ENCODE measurements around the gene TBC1D22A.

DNA sequence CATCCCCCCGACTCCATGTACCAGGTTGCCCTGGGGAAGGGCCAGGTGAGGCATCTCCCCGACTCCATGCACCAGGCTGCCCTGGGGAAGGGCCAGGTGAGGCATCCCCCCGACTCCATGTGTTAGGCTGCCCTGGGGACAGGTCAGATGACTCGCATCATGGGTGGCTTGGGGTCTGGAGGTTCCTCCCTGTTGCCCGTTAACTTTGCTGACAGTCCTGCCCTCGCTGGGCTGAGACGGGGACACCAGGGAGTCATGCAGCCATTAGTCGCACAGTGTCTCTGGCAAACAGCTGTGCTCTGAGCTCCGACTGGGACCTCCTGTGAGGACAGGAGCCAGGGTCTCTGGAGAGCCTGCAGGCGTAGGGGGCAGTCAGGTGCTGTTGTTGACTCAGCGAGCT, 336.1 kb downstream of the TBC1D22A start:
- TF ChIP-seq, protein P1, sequence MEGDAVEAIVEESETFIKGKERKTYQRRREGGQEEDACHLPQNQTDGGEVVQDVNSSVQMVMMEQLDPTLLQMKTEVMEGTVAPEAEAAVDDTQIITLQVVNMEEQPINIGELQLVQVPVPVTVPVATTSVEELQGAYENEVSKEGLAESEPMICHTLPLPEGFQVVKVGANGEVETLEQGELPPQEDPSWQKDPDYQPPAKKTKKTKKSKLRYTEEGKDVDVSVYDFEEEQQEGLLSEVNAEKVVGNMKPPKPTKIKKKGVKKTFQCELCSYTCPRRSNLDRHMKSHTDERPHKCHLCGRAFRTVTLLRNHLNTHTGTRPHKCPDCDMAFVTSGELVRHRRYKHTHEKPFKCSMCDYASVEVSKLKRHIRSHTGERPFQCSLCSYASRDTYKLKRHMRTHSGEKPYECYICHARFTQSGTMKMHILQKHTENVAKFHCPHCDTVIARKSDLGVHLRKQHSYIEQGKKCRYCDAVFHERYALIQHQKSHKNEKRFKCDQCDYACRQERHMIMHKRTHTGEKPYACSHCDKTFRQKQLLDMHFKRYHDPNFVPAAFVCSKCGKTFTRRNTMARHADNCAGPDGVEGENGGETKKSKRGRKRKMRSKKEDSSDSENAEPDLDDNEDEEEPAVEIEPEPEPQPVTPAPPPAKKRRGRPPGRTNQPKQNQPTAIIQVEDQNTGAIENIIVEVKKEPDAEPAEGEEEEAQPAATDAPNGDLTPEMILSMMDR (IDR thresholded peaks at IDR 0.05): no peak
- no peak for TF ChIP-seq POLR2A (IDR thresholded peaks at IDR 0.05)

Data from Peyer's patch (tissue), 4 donors.